Right lobe of liver (tissue), 6 donors: ENCODE results near the gene MINK1. TPM values are rescaled to one million over a fixed set of nuclear protein-coding genes. Genes with fewer than 3 reads are reported as not detected.

ENCODE experiments used
- ATAC-seq, 4 donors: fragments of 200-7000 bp; cut with Tn5 transposase; one replicate each; pipeline ENCODE4 v1.9.1; 2020; ENCODE audit warnings: mild to moderate bottlenecking in 4 of 4, moderate library complexity in 4 of 4
- DNase-seq, 3 donors: peaks; one replicate each; pipeline ENCODE4 v3.0.0-alpha.2; 2020
- H3K27ac ChIP-seq, 3 donors: fragments of 200-600 bp; one replicate each; pipeline ENCODE4 v1.8.0; 2022
- H3K27me3 ChIP-seq, 2 donors: fragments of 200-600 bp; one replicate each; pipeline ENCODE4 v1.8.0; 2022
- H3K36me3 ChIP-seq, 4 donors: fragments of 200-600 bp; sonication (generic) in 1 of 4; one replicate each; pipeline versions ENCODE4 v1.5.1 to v1.8.0; 2017 to 2022; ENCODE audit warnings: control low read depth in 1 of 4
- H3K4me1 ChIP-seq, 4 donors: fragments of 200-600 bp; sonication (generic) in 1 of 4; one replicate each; pipeline versions ENCODE4 v1.5.1 to v1.8.0; 2017 to 2022; ENCODE audit warnings: control low read depth in 1 of 4
- H3K4me3 ChIP-seq, 3 donors: fragments of 200-600 bp; one replicate each; pipeline ENCODE4 v1.8.0; 2022
- H3K9me3 ChIP-seq, 4 donors: fragments of 200-600 bp; sonication (generic) in 1 of 4; one replicate each; pipeline versions ENCODE4 v1.5.1 to v1.8.0; 2017 to 2022; ENCODE audit warnings: control low read depth in 1 of 4
- POLR2A ChIP-seq: fragments of 450-650 bp; IDR thresholded peaks from one replicate; pipeline ENCODE4 v1.6.1; 2017; ENCODE audit warnings: antibody characterized with exemption, mild to moderate bottlenecking
- WGBS: methylation state at CpG from one replicate; pipeline ENCODE4 v1.1.6; 2018; ENCODE audit warnings: low coverage, low lambda C conversion rate; ENCODE audit not compliant: insufficient coverage; ENCODE audit errors: missing lambda C conversion rate; 5-methylcytosine and 5-hydroxymethylcytosine counted together
- intact Hi-C, 2 donors: fragments of 100-400 bp; cut with DNase I; formaldehyde crosslinking; loops; one replicate each; pipeline versions ENCODE4 v1.11.2 to v1.14.1; 2022
- total RNA-seq, 6 experiments: library from RNA; depleted of rRNA in 2 of 6; stranded (reverse); fragments of >200 nt in 2 of 6; fragmentation: NEBNext Ultra II Directional in 3 of 6; extraction: Animal tissue kit (Norgen Biotek cat#: 25700) in 3 of 6; gene quantifications; one replicate each; pipeline versions ENCODE4 v1.1.0 to v1.2.4, GENCODE V29; 2016 to 2023
- TF ChIP-seq, protein P1 (sequence below), 4 donors: fragments of 200-600 bp in 3 of 4; fragments of 450-650 bp in 1 of 4; IDR thresholded peaks; one replicate each; pipeline versions ENCODE4 v1.5.1 to v1.8.0; 2016 to 2022; ENCODE audit warnings: antibody characterized with exemption in 4 of 4, mild to moderate bottlenecking in 2 of 4
- donor health status: DM: no; HTN: yes; CAD: no.
- donor health status: DM: no; HTN: no; CAD: no.
- donor health status: DM: no; HTN: no; CAD: no.
- donor health status: DM: no; HTN: yes; CAD: no.
- donor health status: DM: no; HTN: yes; CAD: no.

Gene MINK1
- total RNA-seq, 6 experiments from 2014 or later = 20.3 to 42.5 (median 28.0) TPM

DNA sequence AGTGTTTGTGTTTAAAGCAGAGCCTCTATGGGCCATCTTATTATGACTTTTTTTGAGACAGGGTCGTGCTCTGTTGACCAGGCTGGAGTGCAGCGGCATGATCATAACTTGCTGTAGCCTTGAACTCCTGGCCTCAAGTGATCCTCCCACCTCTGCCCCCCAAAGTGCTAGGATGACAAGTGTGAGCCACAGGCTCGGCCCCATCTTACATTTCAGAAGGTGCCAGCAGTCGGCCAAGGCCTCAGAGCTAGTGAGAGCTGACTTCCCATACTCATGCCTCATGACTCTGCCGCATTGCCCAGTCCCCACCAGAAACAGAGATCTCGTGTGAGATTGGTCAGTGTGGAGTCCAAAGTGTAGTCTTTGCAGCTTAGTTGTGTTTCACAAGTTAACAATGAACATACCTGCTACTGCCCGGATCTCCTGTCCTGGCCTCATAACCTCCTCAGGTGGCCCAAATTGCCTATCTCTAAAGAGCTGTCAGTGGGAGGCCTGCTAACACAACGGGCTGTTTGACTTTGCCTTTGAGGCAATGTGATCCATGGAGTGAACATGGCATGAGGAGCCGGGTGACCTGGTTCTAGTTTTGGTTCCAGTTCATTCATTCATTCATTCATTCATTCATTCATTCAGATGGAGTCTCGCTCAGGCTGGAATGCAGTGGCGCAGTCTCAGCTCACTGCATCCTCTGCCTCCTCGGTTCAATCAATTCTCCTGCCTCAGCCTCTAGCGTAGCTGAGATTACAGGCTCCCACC lies 13.7 kb downstream of the MINK1 start:
- ATAC-seq = no peak
- no peak overlapping the region for H3K27ac ChIP-seq
- no peak overlapping the region for H3K4me3 ChIP-seq
- intact Hi-C loops = no loop called here
- no peaks in the 10 kb centered on the region for H3K9me3 ChIP-seq
- H3K36me3 ChIP-seq = no peaks in the 10 kb centered on the region
- DNase-seq = no peak
- H3K4me1 ChIP-seq = no peaks in the 10 kb centered on the region
- H3K27me3 ChIP-seq = no peaks in the 10 kb centered on the region
- no peak for TF ChIP-seq POLR2A
- TF ChIP-seq, protein P1, sequence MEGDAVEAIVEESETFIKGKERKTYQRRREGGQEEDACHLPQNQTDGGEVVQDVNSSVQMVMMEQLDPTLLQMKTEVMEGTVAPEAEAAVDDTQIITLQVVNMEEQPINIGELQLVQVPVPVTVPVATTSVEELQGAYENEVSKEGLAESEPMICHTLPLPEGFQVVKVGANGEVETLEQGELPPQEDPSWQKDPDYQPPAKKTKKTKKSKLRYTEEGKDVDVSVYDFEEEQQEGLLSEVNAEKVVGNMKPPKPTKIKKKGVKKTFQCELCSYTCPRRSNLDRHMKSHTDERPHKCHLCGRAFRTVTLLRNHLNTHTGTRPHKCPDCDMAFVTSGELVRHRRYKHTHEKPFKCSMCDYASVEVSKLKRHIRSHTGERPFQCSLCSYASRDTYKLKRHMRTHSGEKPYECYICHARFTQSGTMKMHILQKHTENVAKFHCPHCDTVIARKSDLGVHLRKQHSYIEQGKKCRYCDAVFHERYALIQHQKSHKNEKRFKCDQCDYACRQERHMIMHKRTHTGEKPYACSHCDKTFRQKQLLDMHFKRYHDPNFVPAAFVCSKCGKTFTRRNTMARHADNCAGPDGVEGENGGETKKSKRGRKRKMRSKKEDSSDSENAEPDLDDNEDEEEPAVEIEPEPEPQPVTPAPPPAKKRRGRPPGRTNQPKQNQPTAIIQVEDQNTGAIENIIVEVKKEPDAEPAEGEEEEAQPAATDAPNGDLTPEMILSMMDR (IDR thresholded peaks at IDR 0.05) = no peak
- 87% methylated on average over 9 of the region's 13 CpGs for WGBS

- no peaks in the 10 kb centered on the region for H3K9me3 ChIP-seq
- TF ChIP-seq POLR2A = no peak
- TF ChIP-seq, protein P1 (IDR thresholded peaks at IDR 0.05) = no peak
- H3K27ac ChIP-seq = no peak overlapping the region
- no peaks in the 10 kb centered on the region for H3K27me3 ChIP-seq
- H3K4me3 ChIP-seq = no peak overlapping the region
- H3K36me3 ChIP-seq = no peaks in the 10 kb centered on the region
- WGBS = 92% methylated on average over 3 of the region's 5 CpGs
- H3K4me1 ChIP-seq = no peaks in the 10 kb centered on the region
- ATAC-seq (no peak), DNase-seq (no peak)
- intact Hi-C loops = no loop called here
Observed at GRCh38 chr17:4849011-4849536, 15.9 kb downstream of the MINK1 start.

DNA sequence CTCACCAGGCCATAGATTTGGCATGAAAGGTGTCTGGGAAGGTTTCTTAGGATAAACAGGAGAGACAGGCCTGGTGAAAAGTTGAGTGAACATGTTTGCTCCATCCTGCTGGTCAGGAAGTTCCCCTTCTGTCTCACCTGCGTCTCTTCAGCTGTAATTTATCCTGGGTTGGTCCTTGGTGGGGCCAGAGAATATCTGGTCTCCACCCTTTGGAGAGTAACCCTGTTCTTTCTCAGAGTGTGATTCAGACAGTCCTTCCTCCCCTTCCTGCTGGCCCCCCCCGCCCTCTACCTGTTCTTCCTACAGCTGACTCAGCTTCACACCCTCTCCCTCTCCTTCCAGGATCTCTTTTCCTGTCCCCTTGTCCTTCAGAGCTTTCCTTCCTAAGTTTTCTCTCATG lies 17.1 kb downstream of the MINK1 start:
- no peak for TF ChIP-seq POLR2A
- TF ChIP-seq, protein P1 (IDR thresholded peaks at IDR 0.05) = no peak
- intact Hi-C loops = no loop called here
- WGBS = no CpG with 5 or more reads among the region's 2 CpGs

DNA sequence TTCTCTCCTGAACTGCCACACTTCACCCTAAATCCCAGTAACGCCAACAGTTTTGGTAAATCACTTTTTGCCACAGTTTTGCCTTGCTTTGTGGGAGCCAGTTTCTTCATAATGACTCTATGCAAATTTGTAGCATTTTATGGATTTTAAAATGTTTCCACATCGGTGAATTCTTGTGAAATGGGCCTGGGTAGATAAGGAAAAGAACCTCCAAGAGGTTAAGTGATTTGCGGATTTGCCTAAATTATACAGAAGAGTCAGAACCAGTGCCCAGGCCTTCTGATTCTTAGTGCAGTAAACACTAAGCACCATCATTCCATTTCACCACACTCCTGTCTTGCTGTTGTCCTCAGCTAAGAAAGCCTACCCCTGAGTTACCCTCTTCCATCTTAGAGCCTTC lies 17.9 kb downstream of the MINK1 start:
- Histone ChIP-seq H3K36me3 (no peaks in the 10 kb centered on the region), H3K4me3 (no peak overlapping the region), H3K9me3 (no peaks in the 10 kb centered on the region), H3K4me1 (no peaks in the 10 kb centered on the region), H3K27me3 (no peaks in the 10 kb centered on the region), H3K27ac (no peak overlapping the region)
- intact Hi-C loops = no loop called here
- no peak for TF ChIP-seq POLR2A
- TF ChIP-seq, protein P1 (IDR thresholded peaks at IDR 0.05) = no peak
- WGBS = 72% methylated on average over 3 of the region's 3 CpGs
- no peak for DNase-seq
- no peak for ATAC-seq

More for the DNA sequence above, 17.1 kb downstream of the MINK1 start:
- DNase-seq (no peak), ATAC-seq (no peak)
- Histone ChIP-seq H3K36me3 (no peaks in the 10 kb centered on the region), H3K27me3 (no peaks in the 10 kb centered on the region), H3K9me3 (no peaks in the 10 kb centered on the region), H3K4me1 (no peaks in the 10 kb centered on the region), H3K27ac (no peak overlapping the region), H3K4me3 (no peak overlapping the region)
